ENCODE results near the gene PBXIP1. TPM values are rescaled to one million over a fixed set of nuclear protein-coding genes. Genes with fewer than 3 reads are reported as not detected.

PBXIP1 gene
- total RNA-seq, 1 donor from 2014 or later, result 29.9 TPM

GRCh38 chr1:154971341-154971998 lies 15.6 kb upstream of the PBXIP1 start:
- Mint-ChIP-seq H3K9me3 (ENCODE audit: unreplicated experiment) (peaks cover 6% of the 10 kb centered on the region), H3K4me3 (ENCODE audit: unreplicated experiment) (peak overlapping the region; percentile 98), H3K27ac (ENCODE audit: unreplicated experiment) (peak overlapping the region; percentile 98), H3K36me3 (ENCODE audit: unreplicated experiment) (no peaks in the 10 kb centered on the region), H3K4me1 (ENCODE audit: low read depth, unreplicated experiment) (peaks cover 31% of the 10 kb centered on the region), H3K27me3 (ENCODE audit: unreplicated experiment) (peaks cover 9% of the 10 kb centered on the region)
- DNase-seq, result no peak
- TF ChIP-seq, protein P1, sequence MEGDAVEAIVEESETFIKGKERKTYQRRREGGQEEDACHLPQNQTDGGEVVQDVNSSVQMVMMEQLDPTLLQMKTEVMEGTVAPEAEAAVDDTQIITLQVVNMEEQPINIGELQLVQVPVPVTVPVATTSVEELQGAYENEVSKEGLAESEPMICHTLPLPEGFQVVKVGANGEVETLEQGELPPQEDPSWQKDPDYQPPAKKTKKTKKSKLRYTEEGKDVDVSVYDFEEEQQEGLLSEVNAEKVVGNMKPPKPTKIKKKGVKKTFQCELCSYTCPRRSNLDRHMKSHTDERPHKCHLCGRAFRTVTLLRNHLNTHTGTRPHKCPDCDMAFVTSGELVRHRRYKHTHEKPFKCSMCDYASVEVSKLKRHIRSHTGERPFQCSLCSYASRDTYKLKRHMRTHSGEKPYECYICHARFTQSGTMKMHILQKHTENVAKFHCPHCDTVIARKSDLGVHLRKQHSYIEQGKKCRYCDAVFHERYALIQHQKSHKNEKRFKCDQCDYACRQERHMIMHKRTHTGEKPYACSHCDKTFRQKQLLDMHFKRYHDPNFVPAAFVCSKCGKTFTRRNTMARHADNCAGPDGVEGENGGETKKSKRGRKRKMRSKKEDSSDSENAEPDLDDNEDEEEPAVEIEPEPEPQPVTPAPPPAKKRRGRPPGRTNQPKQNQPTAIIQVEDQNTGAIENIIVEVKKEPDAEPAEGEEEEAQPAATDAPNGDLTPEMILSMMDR (IDR thresholded peaks at IDR 0.05; ENCODE audit: partially characterized antibody, unreplicated experiment), result no peak

DNA sequence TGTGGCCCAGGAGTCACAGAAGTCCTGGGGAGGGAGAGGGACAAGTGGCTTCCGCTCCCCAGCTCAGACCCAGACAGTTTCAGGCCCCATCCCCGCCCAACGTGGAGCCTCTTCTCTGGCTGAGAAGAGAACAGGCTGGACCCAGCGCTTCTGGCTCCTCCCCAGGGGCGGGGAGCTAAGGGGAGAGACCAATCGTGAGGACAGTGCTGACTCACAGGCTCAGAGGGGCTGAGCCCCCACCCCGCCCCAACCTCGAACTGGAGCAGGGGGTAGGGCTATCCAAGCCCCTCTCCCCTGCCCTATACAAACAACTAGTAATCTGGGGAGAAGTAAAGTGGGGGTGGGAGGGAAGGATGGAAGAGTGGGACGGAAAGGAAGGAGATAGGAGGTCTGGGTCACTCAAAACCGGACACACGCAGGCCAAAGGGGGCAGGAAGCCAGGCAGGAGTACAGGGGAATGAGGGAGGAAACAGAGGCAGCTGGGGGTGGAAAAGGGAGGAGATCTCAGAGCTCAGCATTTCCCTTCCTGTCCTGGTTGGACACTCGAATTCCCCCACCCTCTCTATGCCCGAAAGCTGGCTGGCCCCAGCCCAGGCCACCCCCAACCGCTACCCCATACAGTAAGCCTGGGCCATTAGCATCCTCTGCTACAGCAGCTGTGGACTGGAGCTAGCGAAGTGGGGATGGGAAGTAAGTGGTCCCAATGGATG lies 14.9 kb upstream of the PBXIP1 start, which contains the start of gene SHC1:
SHC1 (minus strand) TSS at position 117 of the 710 bp plus-strand sequence. CDS start 221 bp downstream, outside the sequence.
- H3K27ac Mint-ChIP-seq (ENCODE audit: unreplicated experiment), result peak within 1 kb of the TSS; percentile 98
- peaks cover 6% of the 10 kb centered on the region for H3K9me3 Mint-ChIP-seq (ENCODE audit: unreplicated experiment)
- TF ChIP-seq, protein P1 (IDR thresholded peaks at IDR 0.05; ENCODE audit: partially characterized antibody, unreplicated experiment), result no peak
- H3K4me3 Mint-ChIP-seq (ENCODE audit: unreplicated experiment), result peak within 1 kb of the TSS; percentile 98
- H3K27me3 Mint-ChIP-seq (ENCODE audit: unreplicated experiment), result peaks cover 9% of the 10 kb centered on the region
- H3K36me3 Mint-ChIP-seq (ENCODE audit: unreplicated experiment), result no peaks in the 10 kb centered on the region
- DNase-seq, result peak; percentile 92
- peaks cover 31% of the 10 kb centered on the region for H3K4me1 Mint-ChIP-seq (ENCODE audit: low read depth, unreplicated experiment)

GRCh38 chr1:154969860-154970452 lies 14.1 kb upstream of the PBXIP1 start:
- TF ChIP-seq, protein P1 (IDR thresholded peaks at IDR 0.05; ENCODE audit: partially characterized antibody, unreplicated experiment), result no peak
- no peak for DNase-seq

DNA sequence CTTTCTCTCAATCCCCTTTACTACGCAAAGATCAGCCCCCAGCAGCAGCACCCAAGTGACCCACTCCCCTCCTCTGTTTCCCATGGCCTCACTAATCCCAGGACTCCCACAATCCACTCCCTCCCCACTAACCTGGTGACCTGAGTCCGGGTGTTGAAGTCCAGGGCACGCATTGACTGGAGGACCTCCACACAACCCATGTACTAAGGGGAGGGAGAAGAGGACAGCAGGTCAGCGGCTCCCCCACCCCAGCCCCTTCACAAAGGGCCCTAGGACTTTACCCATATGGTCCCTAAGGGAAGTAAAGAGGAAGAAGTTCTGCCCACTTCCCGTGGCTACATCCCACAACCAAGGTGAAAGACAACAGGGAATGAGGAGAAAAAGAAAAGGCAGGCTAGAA lies 13.3 kb upstream of the PBXIP1 start:
- no peak for DNase-seq
- TF ChIP-seq, protein P1 (IDR thresholded peaks at IDR 0.05; ENCODE audit: partially characterized antibody, unreplicated experiment), result no peak
- Mint-ChIP-seq H3K4me1 (ENCODE audit: low read depth, unreplicated experiment) (peaks cover 31% of the 10 kb centered on the region), H3K9me3 (ENCODE audit: unreplicated experiment) (peaks cover 7% of the 10 kb centered on the region), H3K4me3 (ENCODE audit: unreplicated experiment) (peak overlapping the region; percentile 98), H3K27me3 (ENCODE audit: unreplicated experiment) (peaks cover 9% of the 10 kb centered on the region), H3K27ac (ENCODE audit: unreplicated experiment) (peak overlapping the region; percentile 94), H3K36me3 (ENCODE audit: unreplicated experiment) (no peaks in the 10 kb centered on the region)

More at GRCh38 chr1:154969860-154970452, 14.1 kb upstream of the PBXIP1 start:
- H3K9me3 Mint-ChIP-seq (ENCODE audit: unreplicated experiment), result peaks cover 7% of the 10 kb centered on the region
- peaks cover 9% of the 10 kb centered on the region for H3K27me3 Mint-ChIP-seq (ENCODE audit: unreplicated experiment)
- peaks cover 31% of the 10 kb centered on the region for H3K4me1 Mint-ChIP-seq (ENCODE audit: low read depth, unreplicated experiment)
- H3K4me3 Mint-ChIP-seq (ENCODE audit: unreplicated experiment), result peak overlapping the region; percentile 98
- no peaks in the 10 kb centered on the region for H3K36me3 Mint-ChIP-seq (ENCODE audit: unreplicated experiment)
- peak overlapping the region; percentile 98 for H3K27ac Mint-ChIP-seq (ENCODE audit: unreplicated experiment)

Measured in glutamatergic neuron (in vitro differentiated cells).